HPDE6-E6E7 (cell line): ENCODE data around the gene COG7.

Experiments used
- DNase-seq: peaks from one replicate; pipeline ENCODE4 v3.0.0; 2011; ENCODE audit warnings: missing footprints; ENCODE audit errors: extremely low spot score

COG7 gene

DNA sequence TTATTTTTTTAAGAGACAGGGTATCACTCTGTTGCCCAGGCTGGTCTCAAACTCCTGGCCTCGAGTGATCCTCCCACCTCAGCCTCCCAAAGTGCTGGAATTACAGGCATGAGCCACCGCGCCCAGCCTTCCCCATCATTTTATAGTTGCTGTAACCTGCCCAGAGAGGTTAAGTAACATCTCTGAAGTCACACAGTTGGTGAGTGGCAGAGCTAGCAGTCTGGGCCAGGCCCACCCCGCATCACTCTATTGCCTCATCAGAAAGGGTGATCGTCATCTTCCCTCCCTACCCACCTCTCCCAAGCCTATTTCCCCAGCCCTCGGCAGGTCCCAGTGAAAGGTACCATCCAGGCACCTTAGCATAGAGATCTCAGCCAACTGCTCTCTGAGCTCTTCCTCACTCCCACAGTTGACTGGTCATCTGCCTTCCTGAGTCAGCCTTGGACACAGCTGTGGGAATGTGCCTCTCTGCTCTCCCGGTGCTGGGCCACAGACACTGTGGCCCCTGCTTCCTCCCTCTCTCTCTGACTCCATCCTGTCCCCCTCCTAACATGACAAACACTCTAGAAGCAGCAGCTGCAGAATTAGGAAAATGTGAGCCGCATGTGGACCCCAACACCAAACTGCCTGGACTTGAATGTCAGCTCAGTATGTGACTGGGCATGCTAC, 93.8 kb downstream of the COG7 start:
- no peak for DNase-seq

- DNase-seq: no peak
These were observed 95.2 kb downstream of the COG7 start for GRCh38 chr16:23357761-23358290.

DNA sequence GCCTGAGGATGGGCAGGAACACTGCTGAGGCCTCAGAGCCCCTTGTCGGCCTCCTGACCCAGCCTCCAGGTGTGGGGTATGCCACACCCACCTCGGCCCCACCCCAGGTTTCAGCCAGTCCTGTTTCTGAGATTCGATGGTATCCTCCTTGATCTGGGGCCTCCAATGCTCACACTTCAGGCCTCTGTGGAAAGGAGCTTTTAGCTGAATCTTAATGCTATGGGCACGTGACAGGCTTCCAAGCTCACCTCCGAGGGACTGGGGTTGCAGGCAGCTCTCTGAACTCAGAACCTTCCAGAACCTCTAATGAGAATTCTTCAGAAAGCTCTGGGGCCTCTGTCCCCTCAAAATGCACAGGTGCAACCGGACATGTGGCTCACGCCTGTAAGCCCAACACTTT, 96.0 kb downstream of the COG7 start:
- DNase-seq: no peak

GRCh38 chr16:23355106-23355670, 97.8 kb downstream of the COG7 start:
- DNase-seq: no peak

GRCh38 chr16:23354246-23354645, 98.7 kb downstream of the COG7 start:
- DNase-seq: no peak

- no peak for DNase-seq
These were observed 99.5 kb downstream of the COG7 start for GRCh38 chr16:23353440-23353839.

DNA sequence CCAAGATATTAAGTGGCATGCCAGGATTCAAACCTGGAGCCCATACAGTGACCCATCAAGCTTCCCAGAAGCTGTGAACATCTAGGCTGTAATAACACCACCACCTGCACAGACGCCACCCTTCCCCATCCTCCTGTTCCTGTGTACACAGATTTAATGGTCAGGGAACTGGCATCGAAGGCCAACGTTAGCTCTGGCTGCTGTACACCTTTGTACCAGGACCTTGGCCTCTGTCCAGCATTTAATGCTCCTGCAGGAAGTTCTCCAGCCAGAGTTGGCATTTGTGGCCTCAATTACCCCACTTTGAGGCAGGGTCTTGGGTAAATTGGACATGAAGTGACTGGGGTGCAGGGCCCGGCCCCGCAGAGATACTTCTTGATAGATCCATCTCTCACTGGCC, 101.6 kb downstream of the COG7 start:
- no peak for DNase-seq

- no peak for DNase-seq
These were observed 104.2 kb downstream of the COG7 start for GRCh38 chr16:23348579-23349469.

GRCh38 chr16:23345237-23345636, 107.8 kb downstream of the COG7 start:
- no peak for DNase-seq

DNA sequence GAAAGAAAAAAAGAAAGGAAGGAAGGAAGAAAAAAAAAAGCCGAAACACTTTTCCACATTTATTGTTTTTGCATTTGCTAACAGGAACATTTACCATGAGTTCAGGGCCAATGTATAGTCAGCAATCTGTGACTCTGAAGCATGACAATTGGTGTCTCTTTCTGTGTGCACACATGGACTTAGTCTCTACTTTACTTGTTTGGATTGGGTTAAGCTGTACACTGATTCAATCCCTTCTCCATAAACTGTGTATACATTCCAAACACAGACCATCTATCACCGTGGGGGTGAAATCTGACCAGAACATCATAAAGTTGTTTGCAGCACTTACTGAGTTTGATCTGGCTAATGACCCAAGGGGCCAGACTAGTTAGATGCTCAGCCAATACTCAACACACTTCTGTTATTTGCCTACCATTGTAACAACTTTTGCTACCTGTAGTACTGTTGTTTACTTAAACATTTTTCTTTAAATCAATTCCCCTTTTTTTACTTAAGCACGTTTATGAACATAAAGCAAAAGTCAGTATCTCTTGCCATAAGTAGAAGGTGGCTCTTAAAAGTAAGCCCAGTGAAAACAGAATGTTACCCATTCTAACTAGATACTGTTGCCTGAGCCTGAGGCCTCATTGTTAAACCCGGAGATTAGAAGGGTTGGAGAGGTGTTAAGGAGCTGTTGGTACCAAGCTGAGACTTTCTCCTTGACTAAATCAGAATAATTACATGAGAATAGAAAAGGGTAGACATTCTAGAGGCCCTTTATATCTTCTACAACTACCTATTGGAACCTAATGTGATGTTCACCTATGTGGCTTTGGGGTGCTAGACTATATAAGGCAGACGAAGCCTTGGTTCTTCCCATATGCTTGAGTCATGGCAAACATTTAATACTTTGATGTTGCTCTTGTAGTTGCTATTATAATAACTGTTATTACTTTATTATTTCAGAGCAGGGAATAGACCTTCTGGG, 109.1 kb downstream of the COG7 start:
- DNase-seq: no peak

GRCh38 chr16:23342083-23342640, 110.8 kb downstream of the COG7 start:
- DNase-seq: no peak

DNA sequence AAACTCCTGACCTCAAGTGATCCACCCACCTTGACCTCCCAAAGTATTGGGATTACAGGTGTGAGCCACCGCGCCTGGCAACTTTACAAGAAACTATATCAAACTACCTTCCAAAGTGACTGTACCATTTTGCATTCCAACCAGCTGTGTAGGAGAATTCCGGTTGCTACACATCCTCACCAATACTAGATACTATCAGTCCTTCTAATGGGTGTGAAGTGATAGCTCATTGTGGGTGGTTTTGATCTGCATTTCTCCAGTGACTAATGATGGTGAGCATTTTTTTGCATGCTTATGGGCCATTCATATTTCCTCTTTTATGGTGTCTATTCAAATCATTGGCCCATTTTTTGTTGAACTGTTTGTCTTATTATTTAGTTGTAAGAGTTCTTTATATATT, 113.2 kb downstream of the COG7 start:
- DNase-seq: no peak
